ENCODE data around the gene MTHFSD.

DNA sequence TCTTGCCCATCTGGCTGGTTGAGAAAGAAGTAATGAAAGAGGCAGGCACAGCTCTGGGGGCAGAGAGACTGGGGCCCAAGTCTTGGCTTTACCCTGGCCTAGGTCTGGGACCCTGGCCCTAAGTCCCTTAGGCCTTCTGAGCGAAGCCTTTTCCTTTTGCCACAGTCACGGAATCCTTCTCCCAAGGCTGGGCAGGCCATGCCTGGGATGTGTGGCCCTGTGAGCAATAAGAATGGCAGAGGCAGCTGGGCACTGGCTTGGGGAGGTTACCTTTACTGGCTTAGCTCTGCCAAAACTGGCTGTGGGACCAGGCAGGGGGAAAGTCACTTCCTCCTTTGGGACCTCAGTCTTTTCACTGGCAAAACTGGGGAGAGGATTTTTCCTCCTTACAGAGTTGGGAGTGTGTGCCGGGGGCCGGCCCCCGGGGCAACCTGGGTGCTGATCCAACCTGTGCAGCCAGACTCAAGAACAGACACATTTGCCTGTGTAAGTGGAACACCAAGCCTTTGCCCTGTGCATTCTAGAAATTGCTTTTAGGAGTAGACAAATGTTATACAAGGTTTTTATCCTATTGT, 31.8 kb downstream of the MTHFSD start:
- no peak for TF ChIP-seq EP300 (IDR thresholded peaks at IDR 0.05)
- no peak for TF ChIP-seq CTCF (IDR thresholded peaks at IDR 0.05)
- TF ChIP-seq POLR2A (IDR thresholded peaks at IDR 0.05): no peak

Data from tibial nerve (tissue), 4 donors.